ENCODE data around the gene DSTN. TPM values are rescaled to one million over a fixed set of nuclear protein-coding genes. Genes with fewer than 3 reads are reported as not detected.

DSTN gene
- total and polyA plus RNA-seq, 9 of the 15 experiments (the other 6 are each of a cell fraction or from before 2014, with no cell fraction given), result 25.7 to 88.3 (median 61.0) TPM

GRCh38 chr20:17651129-17651759 lies 81.4 kb downstream of the DSTN start:
- TF ChIP-seq RUNX1 (IDR thresholded peaks at IDR 0.05; ENCODE audit: low read depth) (no peak), ZNF316 (IDR thresholded peaks at IDR 0.05) (0 out of 2 replicates have a peak, but pooled peaks have one; percentile 11)
- Histone ChIP-seq H3K4me1 (replicated peaks in 1 of 2; ENCODE audit: control insufficient read depth in 2 of 2, insufficient read depth in 2 of 2, low read length in 2 of 2) (peaks cover 0 to 15% of the 10 kb centered on the region in 2 experiments; a peak in 2 of 5 replicates), H4K20me1 (replicated peaks; ENCODE audit: control insufficient read depth, insufficient read depth, low read length) (peaks cover 4% of the 10 kb centered on the region), H3K9me1 (ENCODE audit: control insufficient read depth, insufficient read depth, low read length) (peaks cover 6% of the 10 kb centered on the region), H3K79me2 (ENCODE audit: control insufficient read depth, insufficient read depth, low read length) (no peaks in the 10 kb centered on the region), H2AFZ (ENCODE audit: low read depth, low read length) (no peak overlapping the region), H3K4me2 (ENCODE audit: insufficient read depth, low read length) (no peak overlapping the region), H3K27me3 (ENCODE audit: control insufficient read depth in 2 of 2, insufficient read depth in 2 of 2, low read length in 2 of 2) (no peaks in the 10 kb centered on the region), H3K27ac (ENCODE audit: extremely low read depth, low read depth, low read length) (no peak overlapping the region), H3K9ac (ENCODE audit: insufficient read depth in 1 of 2, low read depth in 2 of 2, low read length in 2 of 2) (no peak overlapping the region), H3K4me3 (no peak overlapping the region), H3K36me3 (ENCODE audit: control insufficient read depth, insufficient read depth, low read length) (peaks cover 8% of the 10 kb centered on the region; the same call in 1 of the 3 replicates), H3K9me3 (replicated peaks; ENCODE audit: control insufficient read depth, insufficient read depth, low read depth, low read length) (no peaks in the 10 kb centered on the region)
- no peak for FAIRE-seq
- DNase-seq (ENCODE audit: extremely low read depth in 1 of 4, low spot score in 3 of 4), result no peak
- intact Hi-C loops (cut with micrococcal nuclease), result loop anchor here (5.0 kb wide), 1 partner anchor 346 kb away; no protein-coding TSS in a partner anchor
- ChIA-PET CTCF (ENCODE audit: low intra/inter-chr PET ratio) (no interaction called here), POLR2A (no interaction called here)
- in situ Hi-C loops (cut with MboI), result no loop called here
- no TSS peak for BruUV-seq (replicated peaks)
- ATAC-seq, result no peak
- 48% methylated on average over 9 of the region's 11 CpGs for WGBS (ENCODE audit: insufficient coverage, low coverage, missing lambda C conversion rate)

GRCh38 chr20:17651760-17652388 lies 82.0 kb downstream of the DSTN start:
- H3K4me2 ChIP-seq (ENCODE audit: insufficient read depth, low read length), result no peak overlapping the region
- DNase-seq (ENCODE audit: extremely low read depth in 1 of 4, low spot score in 3 of 4) (no peak), FAIRE-seq (no peak), ATAC-seq (no peak)
- no TSS peak for BruUV-seq (replicated peaks)
- H3K79me2 ChIP-seq (ENCODE audit: control insufficient read depth, insufficient read depth, low read length), result no peaks in the 10 kb centered on the region
- H3K4me3 ChIP-seq, result no peak overlapping the region
- H3K9ac ChIP-seq (ENCODE audit: insufficient read depth in 1 of 2, low read depth in 2 of 2, low read length in 2 of 2), result no peak overlapping the region
- H3K27me3 ChIP-seq (ENCODE audit: control insufficient read depth in 2 of 2, insufficient read depth in 2 of 2, low read length in 2 of 2), result no peaks in the 10 kb centered on the region
- peaks cover 6% of the 10 kb centered on the region for H3K9me1 ChIP-seq (ENCODE audit: control insufficient read depth, insufficient read depth, low read length)
- in situ Hi-C loops (cut with MboI) (no loop called here), intact Hi-C loops (cut with micrococcal nuclease) (loop anchor here (5.0 kb wide), 1 partner anchor 345 kb away; no protein-coding TSS in a partner anchor)
- peaks cover 12% of the 10 kb centered on the region; the same call in 1 of the 3 replicates for H3K36me3 ChIP-seq (ENCODE audit: control insufficient read depth, insufficient read depth, low read length)
- no peaks in the 10 kb centered on the region; the same call in 1 of the 2 replicates for H4K20me1 ChIP-seq (replicated peaks; ENCODE audit: control insufficient read depth, insufficient read depth, low read length)
- H3K9me3 ChIP-seq (replicated peaks; ENCODE audit: control insufficient read depth, insufficient read depth, low read depth, low read length), result no peaks in the 10 kb centered on the region
- H2AFZ ChIP-seq (ENCODE audit: low read depth, low read length), result no peak overlapping the region
- no peak overlapping the region for H3K27ac ChIP-seq (ENCODE audit: extremely low read depth, low read depth, low read length)
- WGBS (ENCODE audit: insufficient coverage, low coverage, missing lambda C conversion rate), result 84% methylated on average over 2 of the region's 2 CpGs
- POLR2A ChIA-PET, result no interaction called here
- peaks cover 0 to 13% of the 10 kb centered on the region in 2 experiments; a peak in 2 of 5 replicates for H3K4me1 ChIP-seq (replicated peaks in 1 of 2; ENCODE audit: control insufficient read depth in 2 of 2, insufficient read depth in 2 of 2, low read length in 2 of 2)
- CTCF ChIA-PET (ENCODE audit: low intra/inter-chr PET ratio), result no interaction called here
- TF ChIP-seq NCOA6 (IDR thresholded peaks at IDR 0.05), result no peak
- TF ChIP-seq ZFPM2 (CRISPR knock-in tag; IDR thresholded peaks at IDR 0.05), result no peak
- no peak for TF ChIP-seq ZNF583 (CRISPR knock-in tag; IDR thresholded peaks at IDR 0.05)
- no peak for TF ChIP-seq CAMTA2 (CRISPR knock-in tag; conservative IDR thresholded peaks at IDR 0.05)
- no peak for TF ChIP-seq CGGBP1 (CRISPR knock-in tag; IDR thresholded peaks at IDR 0.05)
- no peak for TF ChIP-seq PBX2 (CRISPR knock-in tag; IDR thresholded peaks at IDR 0.05; ENCODE audit: low read depth)
- no peak for TF ChIP-seq PBX2 (tag; conservative IDR thresholded peaks at IDR 0.05; ENCODE audit: low read depth)
- no peak for TF ChIP-seq DACH1 (IDR thresholded peaks at IDR 0.05; ENCODE audit: partially characterized antibody)
- TF ChIP-seq ZFX (CRISPR knock-in tag; IDR thresholded peaks at IDR 0.05), result no peak
- no peak for TF ChIP-seq ZNF445 (CRISPR knock-in tag; IDR thresholded peaks at IDR 0.05; ENCODE audit: low read depth)
